Sigmoid colon (tissue), 7 donors: Measurements from ENCODE around the gene CLDN15. TPM values are rescaled to one million over a fixed set of nuclear protein-coding genes. Genes with fewer than 3 reads are reported as not detected.

ENCODE experiments used
- DNase-seq: peaks from one replicate; pipeline ENCODE4 v3.0.0-alpha.2; 2019
- H3K27ac ChIP-seq, 4 donors: fragments of 200-600 bp; sonication (generic); one replicate each; pipeline ENCODE4 v1.5.1; 2016 to 2019; ENCODE audit warnings: mild to moderate bottlenecking in 1 of 4
- H3K27me3 ChIP-seq, 3 donors: fragments of 200-600 bp; sonication (generic); one replicate each; pipeline ENCODE4 v1.5.1; 2019; ENCODE audit warnings: mild to moderate bottlenecking in 1 of 3
- H3K36me3 ChIP-seq, 4 donors: fragments of 200-600 bp; sonication (generic); one replicate each; pipeline ENCODE4 v1.5.1; 2016 to 2019
- H3K4me1 ChIP-seq, 4 donors: fragments of 200-600 bp; sonication (generic); one replicate each; pipeline ENCODE4 v1.5.1; 2017 to 2019
- H3K4me3 ChIP-seq, 4 donors: fragments of 200-600 bp; sonication (generic); one replicate each; pipeline ENCODE4 v1.5.1; 2017 to 2019; ENCODE audit warnings: mild to moderate bottlenecking in 2 of 4, moderate library complexity in 1 of 4
- H3K9me3 ChIP-seq, 4 donors: fragments of 200-600 bp in 3 of 4; sonication (generic) in 3 of 4; one replicate each; pipeline versions ENCODE4 v1.5.1 to v1.6.1; 2013 to 2019
- EP300 ChIP-seq, 4 donors: sonication (generic); formaldehyde crosslinking; IDR thresholded peaks; one replicate each; pipeline ENCODE4 v1.6.1; 2017; ENCODE audit warnings: antibody characterized with exemption in 4 of 4
- POLR2A ChIP-seq, 2 donors: fragments of 450-650 bp; IDR thresholded peaks; one replicate each; pipeline ENCODE4 v1.6.1; 2016; ENCODE audit warnings: antibody characterized with exemption in 2 of 2, mild to moderate bottlenecking in 2 of 2, moderate library complexity in 2 of 2
- POLR2AphosphoS5 ChIP-seq, 4 donors: sonication (generic); formaldehyde crosslinking; IDR thresholded peaks; one replicate each; pipeline ENCODE4 v1.6.1; 2017; ENCODE audit warnings: antibody characterized with exemption in 4 of 4
- WGBS, 2 donors: extraction: QIAGEN DNeasy Blood & Tissue Kit; methylation state at CpG; one replicate each; pipeline ENCODE4 v1.1.7; 2013; 5-methylcytosine and 5-hydroxymethylcytosine counted together
- intact Hi-C: fragments of 100-400 bp; cut with DNase I; formaldehyde crosslinking; loops from one replicate; pipeline ENCODE4 v1.15.1; 2023
- polyA plus RNA-seq, 3 donors: library from polyadenylated mRNA; stranded (reverse); fragments of 200-250 nt; gene quantifications; one replicate each; pipeline ENCODE4 v1.2.3, GENCODE V29; 2013
- small RNA-seq, 3 donors: library from RNA; depleted of rRNA; stranded (forward); fragments of <200 nt; gene quantifications; one replicate each; pipeline ENCODE3, GENCODE V24; 2016
- total RNA-seq, 4 donors: library from RNA; depleted of rRNA; stranded (reverse); fragments of >200 nt; gene quantifications; one replicate each; pipeline ENCODE4 v1.1.0, GENCODE V29; 2016
- TF ChIP-seq, protein P1 (sequence below), 4 experiments: fragments of 450-650 bp in 3 of 4; fragments of 200-600 bp in 1 of 4; IDR thresholded peaks; one replicate each; pipeline ENCODE4 v1.5.1; 2016 to 2019; ENCODE audit warnings: antibody characterized with exemption in 4 of 4, mild to moderate bottlenecking in 3 of 4, moderate library complexity in 2 of 4
- donor health status: healthy with polysubstance abuse.
- donor health status: Bipolar disorder and iron deficiency.
- donor health status: healthy.

The CLDN15 gene
- total and polyA plus RNA-seq, 7 donors, result 2.5 to 16.3 (median 4.9) TPM

DNA sequence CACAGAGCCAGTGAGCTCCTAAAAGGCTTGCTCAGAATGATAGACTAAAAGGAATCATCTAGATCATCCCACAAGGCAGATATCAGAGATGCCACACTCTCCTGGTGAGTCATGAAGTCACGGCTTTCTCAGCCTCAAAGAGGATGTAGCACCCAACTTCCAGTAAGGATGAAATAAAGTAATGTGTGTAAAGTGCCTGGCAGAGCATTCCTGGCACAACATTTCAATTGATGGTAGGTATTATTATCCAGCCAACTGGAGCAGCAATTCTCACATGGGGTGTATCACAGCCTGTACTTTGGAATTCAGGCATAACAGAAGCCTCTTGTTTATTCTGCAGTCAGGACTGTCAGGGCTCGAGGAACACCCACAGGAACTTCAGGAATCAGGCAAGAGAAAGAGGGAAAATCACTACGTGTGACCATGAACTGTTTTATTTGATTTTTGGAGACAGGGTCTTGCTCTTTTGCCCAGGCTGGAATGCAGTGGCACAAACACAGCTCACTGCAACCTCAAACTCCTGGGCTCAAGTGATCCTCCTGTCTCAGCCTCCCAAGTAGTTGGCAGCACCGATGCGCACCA, 52.3 kb downstream of the CLDN15 start:
- Histone ChIP-seq H3K4me3 (no peak overlapping the region), H3K4me1 (peaks cover 0 to 1% (median under 1%) of the 10 kb centered on the region in 4 donors), H3K27me3 (peaks cover 9 to 54% (median 42%) of the 10 kb centered on the region in 3 donors), H3K27ac (no peak overlapping the region), H3K36me3 (no peaks in the 10 kb centered on the region), H3K9me3 (no peaks in the 10 kb centered on the region)
- TF ChIP-seq, protein P1, sequence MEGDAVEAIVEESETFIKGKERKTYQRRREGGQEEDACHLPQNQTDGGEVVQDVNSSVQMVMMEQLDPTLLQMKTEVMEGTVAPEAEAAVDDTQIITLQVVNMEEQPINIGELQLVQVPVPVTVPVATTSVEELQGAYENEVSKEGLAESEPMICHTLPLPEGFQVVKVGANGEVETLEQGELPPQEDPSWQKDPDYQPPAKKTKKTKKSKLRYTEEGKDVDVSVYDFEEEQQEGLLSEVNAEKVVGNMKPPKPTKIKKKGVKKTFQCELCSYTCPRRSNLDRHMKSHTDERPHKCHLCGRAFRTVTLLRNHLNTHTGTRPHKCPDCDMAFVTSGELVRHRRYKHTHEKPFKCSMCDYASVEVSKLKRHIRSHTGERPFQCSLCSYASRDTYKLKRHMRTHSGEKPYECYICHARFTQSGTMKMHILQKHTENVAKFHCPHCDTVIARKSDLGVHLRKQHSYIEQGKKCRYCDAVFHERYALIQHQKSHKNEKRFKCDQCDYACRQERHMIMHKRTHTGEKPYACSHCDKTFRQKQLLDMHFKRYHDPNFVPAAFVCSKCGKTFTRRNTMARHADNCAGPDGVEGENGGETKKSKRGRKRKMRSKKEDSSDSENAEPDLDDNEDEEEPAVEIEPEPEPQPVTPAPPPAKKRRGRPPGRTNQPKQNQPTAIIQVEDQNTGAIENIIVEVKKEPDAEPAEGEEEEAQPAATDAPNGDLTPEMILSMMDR (IDR thresholded peaks at IDR 0.05), result no peak
- no peak for TF ChIP-seq POLR2AphosphoS5 (IDR thresholded peaks at IDR 0.05)
- no peak for TF ChIP-seq POLR2A (IDR thresholded peaks at IDR 0.05)
- TF ChIP-seq EP300 (IDR thresholded peaks at IDR 0.05), result no peak
- intact Hi-C loops, result no loop called here
- 38 to 54% methylated on average over 5 of the region's 5 CpGs for WGBS, 2 donors
- DNase-seq, result no peak

Small RNA genes within 50 kb of the gene (small RNA-seq; reads per million reads assigned to genes)
- 0 reads per million in 3 donors for gene RNU6-1104P

Other genes starting within 250 kb of the CLDN15 start
- gene MUC17, start 217.7 kb downstream of the CLDN15 start, total RNA-seq, result under 1 TPM in 2 of 4 donors, not detected in 2; under 0.01 to 0.83 TPM
- gene MUC17, start 217.7 kb downstream of the CLDN15 start, polyA plus RNA-seq, result 1 to 10 TPM; 1.2 to 5.4 (median 5.1) TPM
- gene TRIM56, start 152.3 kb downstream of the CLDN15 start, total RNA-seq, result 10 to 100 TPM; 11.8 to 23.3 (median 13.7) TPM
- 10 to 100 TPM in 1 of 3 donors, 1 to 10 TPM in 2; 6.0 to 25.6 (median 7.2) TPM for gene TRIM56, start 152.3 kb downstream of the CLDN15 start, polyA plus RNA-seq
- gene SERPINE1, start 110.7 kb downstream of the CLDN15 start, total RNA-seq, result 10 to 100 TPM in 2 of 4 donors, 1 to 10 TPM in 2; 1.5 to 21.3 (median 11.7) TPM
- gene SERPINE1, start 110.7 kb downstream of the CLDN15 start, polyA plus RNA-seq, result 10 to 100 TPM in 1 of 3 donors, 1 to 10 TPM in 1, under 1 TPM in 1; 0.46 to 10.0 (median 1.8) TPM
- 10 to 100 TPM; 15.8 to 31.4 (median 26.9) TPM for gene AP1S1, start 83.3 kb downstream of the CLDN15 start, total RNA-seq
- gene AP1S1, start 83.3 kb downstream of the CLDN15 start, polyA plus RNA-seq, result 100 to 1,000 TPM; 100 to 135 (median 132) TPM
- gene VGF, start 72.2 kb downstream of the CLDN15 start, total RNA-seq, result under 1 TPM in 2 of 4 donors, not detected in 2; 0.55 to 0.68 TPM
- gene VGF, start 72.2 kb downstream of the CLDN15 start, polyA plus RNA-seq, result under 1 TPM in 1 of 3 donors, not detected in 2; 0.54 TPM
- gene NAT16, start 57.5 kb downstream of the CLDN15 start, total RNA-seq, result not detected
- under 1 TPM in 1 of 3 donors, not detected in 2; 0.23 TPM for gene NAT16, start 57.5 kb downstream of the CLDN15 start, polyA plus RNA-seq
- gene MOGAT3, start 36.8 kb downstream of the CLDN15 start, total RNA-seq, result not detected
- 10 to 100 TPM in 1 of 3 donors, 1 to 10 TPM in 2; 3.6 to 27.2 (median 3.7) TPM for gene MOGAT3, start 36.8 kb downstream of the CLDN15 start, polyA plus RNA-seq
- 10 to 100 TPM; 23.9 to 36.6 (median 26.4) TPM for gene PLOD3, start 20.2 kb downstream of the CLDN15 start, total RNA-seq
- gene PLOD3, start 20.2 kb downstream of the CLDN15 start, polyA plus RNA-seq, result 10 to 100 TPM; 18.0 to 57.3 (median 24.3) TPM
- 10 to 100 TPM; 64.8 to 97.4 (median 84.7) TPM for gene ZNHIT1, start 19.6 kb downstream of the CLDN15 start, total RNA-seq
- 100 to 1,000 TPM; 126 to 200 (median 154) TPM for gene ZNHIT1, start 19.6 kb downstream of the CLDN15 start, polyA plus RNA-seq
- 100 to 1,000 TPM; 237 to 443 (median 426) TPM for gene FIS1, start 7.3 kb upstream of the CLDN15 start, total RNA-seq
- 100 to 1,000 TPM; 190 to 284 (median 252) TPM for gene FIS1, start 7.3 kb upstream of the CLDN15 start, polyA plus RNA-seq
- gene IFT22, start 84.0 kb upstream of the CLDN15 start, total RNA-seq, result 10 to 100 TPM; 30.7 to 38.5 (median 32.0) TPM
- gene IFT22, start 84.0 kb upstream of the CLDN15 start, polyA plus RNA-seq, result 10 to 100 TPM in 2 of 3 donors, 1 to 10 TPM in 1; 7.6 to 19.2 (median 11.9) TPM
- gene COL26A1, start 125.1 kb upstream of the CLDN15 start, total RNA-seq, result not detected
- under 1 TPM in 1 of 3 donors, not detected in 2; 0.13 TPM for gene COL26A1, start 125.1 kb upstream of the CLDN15 start, polyA plus RNA-seq